H9 (cell line): ENCODE measurements around the gene PARK7. TPM values are rescaled to one million over a fixed set of nuclear protein-coding genes. Genes with fewer than 3 reads are reported as not detected.

Experiments used
- DNase-seq: peaks from one replicate; pipeline ENCODE4 v3.0.0-alpha.2; 2017
- H2AFZ ChIP-seq: one replicate; pipeline ENCODE4 v1.6.1; 2013; ENCODE audit warnings: mild to moderate bottlenecking, low read length, control low read depth, moderate library complexity
- H2AK5ac ChIP-seq: 2 replicates; pipeline ENCODE4 v1.6.1; 2013; ENCODE audit warnings: low read length, control low read depth, mixed read lengths; ENCODE audit not compliant: insufficient read length
- H2BK120ac ChIP-seq: one replicate; pipeline ENCODE4 v1.6.1; 2013; ENCODE audit warnings: low read depth, mild to moderate bottlenecking, low read length, control low read depth, inconsistent platforms; ENCODE audit not compliant: poor library complexity, severe bottlenecking
- H2BK12ac ChIP-seq: 2 replicates; pipeline ENCODE4 v1.6.1; 2013; ENCODE audit warnings: low read length, control low read depth, mixed read lengths, low read depth; ENCODE audit not compliant: insufficient read length
- H2BK15ac ChIP-seq: 2 replicates; pipeline ENCODE4 v1.6.1; 2013; ENCODE audit warnings: low read depth, low read length, control low read depth
- H2BK20ac ChIP-seq: one replicate; pipeline ENCODE4 v1.6.1; 2013; ENCODE audit warnings: low read depth, mild to moderate bottlenecking, low read length, control low read depth, inconsistent platforms; ENCODE audit not compliant: poor library complexity, severe bottlenecking
- H2BK5ac ChIP-seq: 2 replicates; pipeline ENCODE4 v1.6.1; 2013; ENCODE audit warnings: low read length, control low read depth, mixed read lengths; ENCODE audit not compliant: insufficient read length
- H3K14ac ChIP-seq: 2 replicates; pipeline ENCODE4 v1.6.1; 2013; ENCODE audit warnings: low read length, control low read depth; ENCODE audit not compliant: insufficient read depth
- H3K18ac ChIP-seq: 2 replicates; pipeline ENCODE4 v1.6.1; 2013; ENCODE audit warnings: low read depth, mild to moderate bottlenecking, mixed read lengths, low read length, control low read depth; ENCODE audit not compliant: insufficient read length
- H3K23ac ChIP-seq: 2 replicates; pipeline ENCODE4 v1.6.1; 2013; ENCODE audit warnings: low read length, control low read depth, mixed read lengths, low read depth; ENCODE audit not compliant: insufficient read length
- H3K23me2 ChIP-seq: 2 replicates; pipeline ENCODE4 v1.6.1; 2013; ENCODE audit warnings: low read depth, mild to moderate bottlenecking, mixed read lengths, low read length, control low read depth; ENCODE audit not compliant: insufficient read length, poor library complexity, severe bottlenecking
- H3K27ac ChIP-seq: 2 replicates; pipeline ENCODE4 v1.5.1; 2013; ENCODE audit warnings: low read length, control low read depth, mixed read lengths, low read depth; ENCODE audit not compliant: insufficient read length
- H3K27me3 ChIP-seq: 2 replicates; pipeline ENCODE4 v1.6.1; 2013; ENCODE audit warnings: low read length, control low read depth, inconsistent platforms; ENCODE audit not compliant: insufficient read depth
- H3K4ac ChIP-seq: 2 replicates; pipeline ENCODE4 v1.6.1; 2013; ENCODE audit warnings: low read depth, mild to moderate bottlenecking, control low read depth, inconsistent platforms, low read length, moderate library complexity
- H3K4me1 ChIP-seq: 2 replicates; pipeline ENCODE4 v1.6.1; 2013; ENCODE audit warnings: low read length, control low read depth, inconsistent platforms; ENCODE audit not compliant: insufficient read depth
- H3K4me2 ChIP-seq: 2 replicates; pipeline ENCODE4 v1.6.1; 2013; ENCODE audit warnings: low read length, control low read depth, mixed read lengths; ENCODE audit not compliant: insufficient read length, insufficient read depth
- H3K56ac ChIP-seq: 2 replicates; pipeline ENCODE4 v1.6.1; 2013; ENCODE audit warnings: low read depth, mild to moderate bottlenecking, mixed read lengths, low read length, control low read depth; ENCODE audit not compliant: insufficient read length
- H3K79me1 ChIP-seq: 2 replicates; pipeline ENCODE4 v1.6.1; 2013; ENCODE audit warnings: low read depth, mild to moderate bottlenecking, moderate library complexity, low read length, control low read depth, inconsistent platforms; ENCODE audit not compliant: insufficient read depth, poor library complexity, severe bottlenecking
- H3K79me2 ChIP-seq: 2 replicates; pipeline ENCODE4 v1.6.1; 2013; ENCODE audit warnings: low read length, control low read depth, inconsistent platforms; ENCODE audit not compliant: insufficient read depth
- H3K9ac ChIP-seq: 2 replicates; pipeline ENCODE4 v1.6.1; 2013; ENCODE audit warnings: low read length, control low read depth, mixed read lengths; ENCODE audit not compliant: insufficient read length; ENCODE audit errors: extremely low read depth
- H3K9me3 ChIP-seq: one replicate; pipeline ENCODE4 v1.6.1; 2013; ENCODE audit warnings: low read depth, low read length, inconsistent platforms; ENCODE audit not compliant: control insufficient read depth
- H3T11ph ChIP-seq: one replicate; pipeline ENCODE4 v1.6.1; 2013; ENCODE audit warnings: mild to moderate bottlenecking, low read length, control low read depth, inconsistent platforms
- H4K20me1 ChIP-seq: one replicate; pipeline ENCODE4 v1.6.1; 2013; ENCODE audit not compliant: control insufficient read depth, insufficient read length, insufficient read depth
- H4K5ac ChIP-seq: 2 replicates; pipeline ENCODE4 v1.6.1; 2013; ENCODE audit warnings: low read depth, mild to moderate bottlenecking, mixed read lengths, low read length, control low read depth; ENCODE audit not compliant: insufficient read length
- H4K8ac ChIP-seq: replicated peaks from 2 replicates; pipeline ENCODE4 v1.6.1; 2013; ENCODE audit warnings: low read length, control low read depth, mixed read lengths, low read depth; ENCODE audit not compliant: insufficient read length
- H4K91ac ChIP-seq: 2 replicates; pipeline ENCODE4 v1.6.1; 2013; ENCODE audit warnings: low read depth, mild to moderate bottlenecking, moderate library complexity, mixed read lengths, low read length, control low read depth; ENCODE audit not compliant: insufficient read length
- H3K27ac Mint-ChIP-seq, 3 experiments: 2 replicates in 2 of 3; 3 replicates in 1 of 3; pipeline ENCODE4 v1.8.0; 2020 to 2021; ENCODE audit warnings: mixed read lengths in 3 of 3, mild to moderate bottlenecking in 1 of 3, moderate library complexity in 1 of 3
- H3K27me3 Mint-ChIP-seq: 2 replicates; pipeline ENCODE4 v1.8.0; 2021; ENCODE audit warnings: low read depth, mild to moderate bottlenecking, moderate library complexity, mixed read lengths
- H3K36me3 Mint-ChIP-seq, 3 experiments: 2 replicates in 2 of 3; 3 replicates in 1 of 3; pipeline ENCODE4 v1.8.0; 2020 to 2021; ENCODE audit warnings: low read depth in 3 of 3, mixed read lengths in 3 of 3; ENCODE audit not compliant: insufficient read depth in 1 of 3
- H3K4me1 Mint-ChIP-seq, 2 experiments: 2 replicates each; pipeline ENCODE4 v1.8.0; 2020; ENCODE audit warnings: mixed read lengths in 2 of 2
- H3K4me3 Mint-ChIP-seq, 2 experiments: 2 replicates in 1 of 2; 3 replicates in 1 of 2; pipeline ENCODE4 v1.8.0; 2020 to 2021; ENCODE audit warnings: mild to moderate bottlenecking in 2 of 2, mixed read lengths in 2 of 2, moderate library complexity in 1 of 2
- H3K9me3 Mint-ChIP-seq, 2 experiments: 2 replicates in 1 of 2; 3 replicates in 1 of 2; pipeline ENCODE4 v1.8.0; 2020; ENCODE audit warnings: mild to moderate bottlenecking in 2 of 2, mixed read lengths in 2 of 2, moderate library complexity in 1 of 2
- CTCF ChIP-seq: fragments of 200-600 bp; sonication (generic); conservative IDR thresholded peaks from 3 replicates; pipeline ENCODE4 v1.8.0; 2021; ENCODE audit warnings: antibody characterized with exemption, mild to moderate bottlenecking
- WGBS: extraction: QIAGEN DNeasy Blood & Tissue Kit; methylation state at CpG from one replicate; pipeline ENCODE4 v1.1.7; 2013; ENCODE audit warnings: missing lambda C conversion rate, low lambda C conversion rate, mixed read lengths; ENCODE audit not compliant: insufficient read length; ENCODE audit errors: extremely low coverage; 5-methylcytosine and 5-hydroxymethylcytosine counted together
- total RNA-seq: library from RNA; stranded (reverse); gene quantifications from 2 replicates; pipeline ENCODE4 v1.2.1, GENCODE V29; 2021

Gene PARK7
- total RNA-seq, 1 experiment from 2014 or later, result 370 TPM

- WGBS, result no CpG with 5 or more reads among the region's 2 CpGs
- TF ChIP-seq CTCF, result no peak
- H3K27ac Mint-ChIP-seq, result no peak overlapping the region; a peak in 1 of 7 replicates
These were observed 8.7 kb downstream of the PARK7 start for GRCh38 chr1:7970246-7970645.

More at GRCh38 chr1:7970246-7970645, 8.7 kb downstream of the PARK7 start:
- H2BK120ac ChIP-seq, result no peak overlapping the region
- no peak overlapping the region for H3K18ac ChIP-seq
- no peak overlapping the region for H3K14ac ChIP-seq
- H4K91ac ChIP-seq, result no peak overlapping the region
- peaks cover 4% of the 10 kb centered on the region for H3K79me1 ChIP-seq
- H3K9me3 Mint-ChIP-seq, result no peaks in the 10 kb centered on the region
- H3K23me2 ChIP-seq, result no peaks in the 10 kb centered on the region
- no peak overlapping the region for H2AFZ ChIP-seq
- no peak overlapping the region for H3K9ac ChIP-seq
- H3K79me2 ChIP-seq, result peaks cover 2% of the 10 kb centered on the region
- H2BK15ac ChIP-seq, result no peak overlapping the region
- no peaks in the 10 kb centered on the region for H4K20me1 ChIP-seq
- no peak overlapping the region for H3T11ph ChIP-seq
- no peaks in the 10 kb centered on the region for H3K4me1 Mint-ChIP-seq
- no peak overlapping the region for H2BK20ac ChIP-seq
- H3K4me3 Mint-ChIP-seq, result no peak overlapping the region
- H3K4me1 ChIP-seq, result no peaks in the 10 kb centered on the region
- no peak for DNase-seq
- H2BK5ac ChIP-seq, result no peak overlapping the region
- no peak overlapping the region for H3K4me2 ChIP-seq
- H3K4ac ChIP-seq, result no peak overlapping the region
- H2BK12ac ChIP-seq, result no peak overlapping the region
- H4K5ac ChIP-seq, result no peak overlapping the region
- no peak overlapping the region for H2AK5ac ChIP-seq
- peaks cover 53 to 74% (median 60%) of the 10 kb centered on the region in 3 experiments for H3K36me3 Mint-ChIP-seq
- no peak overlapping the region for H3K56ac ChIP-seq
- no peak overlapping the region for H3K23ac ChIP-seq
- H3K27me3 ChIP-seq, result no peaks in the 10 kb centered on the region
- no peak overlapping the region for H4K8ac ChIP-seq
- no peaks in the 10 kb centered on the region for H3K27me3 Mint-ChIP-seq
- no peak overlapping the region for H3K27ac ChIP-seq
- H3K9me3 ChIP-seq, result no peaks in the 10 kb centered on the region
